Activated naive CD4-positive, alpha-beta T cell treated with Interleukin-2 at 50 U/mL for 16 hours (primary cell): ENCODE results near the gene TMOD2.

ENCODE experiments used
- DNase-seq: peaks from one replicate; pipeline ENCODE4 v3.0.0-alpha.2; 2020

Gene TMOD2

GRCh38 chr15:51750792-51751696 lies at the start of gene TMOD2:
TSS of gene TMOD2 (plus strand) at chr15:51751597. CDS start at chr15:51766442, 14,845 bp downstream.
- DNase-seq = peak; percentile 57

DNA sequence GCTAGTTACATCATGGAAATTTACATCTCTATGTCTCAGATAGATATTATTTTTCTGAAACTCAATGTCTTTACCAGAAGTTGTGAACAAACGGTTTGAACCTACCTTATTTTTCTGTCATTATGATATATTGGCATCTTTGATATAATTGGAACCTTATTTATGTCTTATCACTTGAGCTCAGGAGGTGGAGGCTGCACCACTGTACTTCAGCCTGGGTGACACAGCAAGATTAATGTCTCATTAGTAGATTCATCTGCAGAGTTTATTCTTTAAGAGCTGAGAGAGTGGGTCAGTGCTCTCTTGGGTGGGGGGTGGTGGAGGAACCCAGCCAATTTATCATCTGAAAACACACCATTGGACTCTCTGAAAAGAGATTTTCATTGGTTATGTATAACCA lies 48.7 kb upstream of the TMOD2 start:
- no peak for DNase-seq

GRCh38 chr15:51706291-51706690 lies 45.1 kb upstream of the TMOD2 start:
- DNase-seq = no peak

- no peak for DNase-seq
Measured at GRCh38 chr15:51706926-51707608, 44.3 kb upstream of the TMOD2 start.

DNA sequence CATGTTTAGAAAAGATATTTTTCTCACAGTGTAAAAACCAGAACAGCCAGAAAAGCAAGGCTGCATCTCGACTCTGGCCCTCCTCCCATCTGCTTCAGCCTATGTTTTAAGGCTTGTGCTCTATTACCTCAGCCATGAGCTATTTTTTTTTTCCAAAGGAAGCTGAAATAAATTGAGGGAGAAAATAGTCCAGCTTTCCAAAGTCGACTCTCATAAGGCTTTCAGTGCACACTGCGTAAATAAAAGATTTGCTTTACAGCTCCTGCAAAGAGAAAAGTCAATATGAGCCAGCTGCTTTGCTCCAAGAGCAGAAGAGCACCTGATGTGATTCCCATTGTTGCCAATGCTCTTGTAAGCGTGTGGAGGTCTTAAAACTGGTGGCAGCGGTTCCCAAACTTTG lies 43.4 kb upstream of the TMOD2 start:
- DNase-seq = no peak

- no peak for DNase-seq
Measured at GRCh38 chr15:51709031-51709430, 42.4 kb upstream of the TMOD2 start.

- DNase-seq = no peak
Measured at GRCh38 chr15:51714162-51714561, 37.2 kb upstream of the TMOD2 start.

- no peak for DNase-seq
Measured at GRCh38 chr15:51714911-51715310, 36.5 kb upstream of the TMOD2 start.

DNA sequence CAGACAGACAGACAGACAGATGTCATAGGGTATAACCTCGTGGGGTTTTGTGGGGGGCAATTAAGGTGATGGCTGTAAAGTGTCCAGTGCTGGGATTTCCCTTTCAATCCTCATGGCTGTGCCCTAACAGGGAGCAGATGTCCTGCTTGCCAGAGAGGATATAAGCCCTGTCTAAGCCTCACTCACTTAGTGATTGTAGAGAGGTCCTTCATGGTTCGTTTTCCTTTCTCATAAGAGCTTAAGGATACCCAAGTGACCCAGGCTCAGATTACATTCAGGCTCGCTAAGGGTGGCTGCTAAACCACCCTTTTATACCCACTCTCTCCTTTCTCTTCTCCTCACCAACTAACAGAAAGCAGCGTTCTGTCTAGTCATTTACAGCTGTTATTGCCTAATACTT lies 33.2 kb upstream of the TMOD2 start:
- no peak for DNase-seq

DNA sequence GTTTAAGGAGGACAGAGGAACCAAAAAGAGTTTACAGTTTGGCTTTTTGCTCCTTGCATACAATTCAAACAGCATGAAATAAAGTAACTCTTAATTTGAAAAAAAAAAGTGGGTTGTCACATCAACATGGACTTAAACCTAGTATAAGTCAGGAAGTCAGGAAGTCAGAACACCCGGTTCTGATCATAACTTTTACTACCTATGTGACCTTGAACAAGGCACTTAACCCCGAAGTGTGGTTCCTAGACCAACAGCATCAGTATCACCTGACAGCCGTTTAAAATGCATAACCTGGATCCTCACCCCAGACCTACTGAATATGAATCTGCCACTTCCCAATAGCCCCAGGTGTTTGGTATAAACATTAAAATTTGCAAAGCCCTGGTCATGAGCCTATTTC lies 32.7 kb upstream of the TMOD2 start:
- no peak for DNase-seq

GRCh38 chr15:51720201-51720995 lies 31.0 kb upstream of the TMOD2 start:
- no peak for DNase-seq

DNA sequence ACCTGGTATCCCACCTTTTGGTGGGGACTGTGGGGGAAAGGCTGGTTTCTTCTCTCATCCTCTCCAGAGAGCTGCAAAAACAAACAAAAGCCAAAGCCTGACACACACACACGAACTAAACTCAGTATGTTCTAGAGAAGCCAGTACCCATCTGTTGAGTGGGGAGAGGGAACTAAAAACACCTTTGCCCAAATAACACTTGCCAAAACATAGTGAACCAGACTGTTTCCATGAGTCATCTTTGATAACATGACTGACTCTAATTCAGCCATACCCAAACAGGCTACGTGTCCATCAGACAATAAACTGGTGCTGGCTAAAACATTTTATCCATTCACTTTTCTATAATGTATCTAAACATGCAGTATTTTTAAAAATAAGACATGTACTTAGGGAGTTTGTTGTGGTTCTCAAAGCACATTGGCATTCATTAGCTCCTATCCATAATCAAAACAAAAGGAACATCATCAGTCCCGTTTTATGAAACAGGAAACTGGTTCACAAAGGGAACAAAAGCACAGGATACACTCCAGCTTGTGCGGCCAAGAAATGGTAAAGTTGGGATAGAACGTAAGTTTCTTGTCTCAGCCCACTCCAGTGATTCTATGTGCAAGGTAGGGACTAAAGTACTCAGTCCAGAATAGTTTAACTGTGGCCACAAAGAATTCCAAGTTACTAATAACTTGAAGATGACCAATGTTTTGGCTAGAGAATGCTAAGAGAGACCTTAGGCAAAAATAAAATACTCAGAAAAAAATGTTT lies 30.0 kb upstream of the TMOD2 start:
- DNase-seq = no peak

DNA sequence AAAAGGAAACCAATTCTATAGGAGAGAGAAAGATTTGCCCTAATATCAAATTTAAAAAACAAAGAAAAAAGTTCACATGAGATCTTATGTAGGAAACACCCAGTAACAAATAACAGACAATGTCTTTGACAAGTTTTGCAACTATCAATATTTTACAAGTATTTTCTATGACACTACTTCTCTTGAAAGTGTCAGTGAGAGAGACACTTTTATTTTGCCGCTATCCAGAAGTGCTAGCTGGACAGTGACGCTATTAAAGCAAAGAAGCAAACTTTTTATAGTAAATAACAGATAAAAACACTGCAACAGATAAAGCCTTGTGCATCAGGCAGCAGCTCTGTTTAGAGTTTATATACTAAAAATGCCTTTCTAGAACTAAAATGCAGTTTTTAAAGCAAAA lies 27.2 kb upstream of the TMOD2 start:
- DNase-seq = no peak

- DNase-seq = no peak
Measured at GRCh38 chr15:51724673-51725072, 26.7 kb upstream of the TMOD2 start.

DNA sequence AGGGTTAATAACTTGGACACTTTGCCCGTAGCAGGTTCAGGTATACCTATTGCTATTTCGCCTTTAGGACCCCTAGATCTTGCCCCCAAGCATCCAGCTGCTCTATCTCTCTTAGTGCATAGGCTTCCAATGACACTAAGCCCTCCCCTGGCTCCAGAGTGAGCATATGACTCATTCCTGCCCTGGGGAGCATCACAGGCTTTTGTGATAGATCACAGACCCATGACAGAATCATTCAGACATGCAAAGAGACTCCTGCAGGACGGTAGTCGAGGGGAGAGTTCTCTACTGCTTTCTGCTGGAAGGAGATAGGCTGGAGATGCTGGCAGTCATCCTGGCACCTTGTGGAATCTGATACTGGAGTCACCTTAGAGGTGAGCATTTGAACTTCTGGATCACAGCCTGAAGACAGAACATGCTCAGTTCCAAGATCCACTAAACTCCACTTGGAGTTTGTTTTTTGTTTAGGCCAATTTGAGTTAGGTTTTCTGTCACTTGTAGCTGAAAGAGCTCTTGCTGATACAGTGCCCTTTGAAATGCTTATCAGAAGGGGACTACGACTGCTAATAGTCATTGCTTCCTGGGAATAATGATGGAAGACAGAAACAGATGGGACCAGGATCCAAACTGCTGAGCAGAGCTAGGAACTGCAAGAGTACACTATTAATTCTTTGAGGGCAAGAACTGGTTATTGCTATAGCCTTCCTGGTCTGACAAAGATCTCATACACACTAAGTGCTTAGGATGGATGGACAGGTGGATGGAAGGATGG lies 24.9 kb upstream of the TMOD2 start:
- peak; percentile 45 for DNase-seq

DNA sequence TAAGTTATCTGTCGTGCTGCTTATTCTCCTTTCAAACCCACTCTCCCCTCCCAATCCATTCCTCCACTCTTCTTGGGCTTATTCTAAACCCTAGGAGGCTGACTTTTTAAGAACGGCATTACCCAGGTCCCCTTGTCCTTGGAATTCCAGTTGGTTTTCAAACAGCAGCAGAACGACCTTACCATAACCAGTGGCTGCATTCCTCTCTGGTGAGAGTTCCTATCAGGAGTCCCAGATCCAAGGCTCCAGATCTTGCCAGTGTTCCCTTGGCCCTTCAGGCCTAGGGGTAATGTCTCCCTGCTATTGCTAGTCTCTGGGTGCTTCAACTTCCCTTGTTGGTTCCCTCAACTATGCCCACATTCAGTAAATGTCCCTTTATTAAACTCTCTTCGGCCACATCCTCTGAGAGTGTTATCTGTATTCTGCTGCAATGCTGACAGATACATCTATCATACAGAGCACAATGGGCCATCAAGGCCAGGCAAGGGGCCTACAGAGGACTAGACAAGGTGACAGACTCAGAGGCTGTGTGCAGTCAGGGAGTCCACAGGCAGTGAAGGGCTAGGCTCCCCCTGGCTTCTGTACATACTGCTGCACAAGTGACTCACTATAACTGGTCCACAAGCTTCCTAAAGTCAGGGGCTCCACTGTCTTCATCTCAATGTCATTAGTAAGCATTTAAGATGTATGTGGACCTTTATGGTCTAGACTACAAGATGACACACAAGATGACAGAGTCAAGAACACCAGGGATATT lies 24.1 kb upstream of the TMOD2 start:
- no peak for DNase-seq

DNA sequence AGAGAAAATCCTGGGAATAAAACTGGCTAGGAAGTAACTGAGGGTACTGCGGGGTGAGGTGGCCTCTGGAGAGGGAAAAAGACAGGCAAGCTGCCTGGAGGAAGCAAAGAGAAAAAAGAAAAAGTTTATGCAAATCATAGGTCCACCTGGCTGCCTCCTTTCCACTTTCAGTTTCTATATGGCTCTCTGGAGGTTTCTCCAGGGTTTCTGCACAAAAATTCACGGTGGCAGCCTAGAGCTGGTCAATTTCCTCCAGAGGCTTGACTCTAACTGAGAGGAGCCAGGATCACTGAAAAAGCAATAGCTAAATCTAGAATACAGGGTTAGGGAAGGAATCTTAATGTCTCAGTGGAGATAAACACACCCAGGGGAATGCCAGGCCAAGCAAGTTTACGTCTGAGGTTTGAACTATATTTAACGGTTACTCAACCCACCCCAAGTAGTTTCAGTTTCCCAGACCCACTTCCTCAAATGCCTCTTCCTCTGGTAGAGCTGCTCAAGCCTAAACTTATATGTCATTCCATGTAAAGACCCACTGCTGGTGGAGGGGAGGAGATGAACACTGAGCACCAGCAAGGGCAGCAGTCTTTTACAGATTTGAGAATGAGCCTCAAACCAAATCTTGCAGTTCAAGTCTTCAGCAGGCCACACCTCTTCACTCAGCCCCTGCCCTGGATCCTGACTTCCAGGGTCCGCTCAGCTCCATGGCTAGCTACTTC lies 19.7 kb upstream of the TMOD2 start:
- DNase-seq = peak; percentile 25

DNA sequence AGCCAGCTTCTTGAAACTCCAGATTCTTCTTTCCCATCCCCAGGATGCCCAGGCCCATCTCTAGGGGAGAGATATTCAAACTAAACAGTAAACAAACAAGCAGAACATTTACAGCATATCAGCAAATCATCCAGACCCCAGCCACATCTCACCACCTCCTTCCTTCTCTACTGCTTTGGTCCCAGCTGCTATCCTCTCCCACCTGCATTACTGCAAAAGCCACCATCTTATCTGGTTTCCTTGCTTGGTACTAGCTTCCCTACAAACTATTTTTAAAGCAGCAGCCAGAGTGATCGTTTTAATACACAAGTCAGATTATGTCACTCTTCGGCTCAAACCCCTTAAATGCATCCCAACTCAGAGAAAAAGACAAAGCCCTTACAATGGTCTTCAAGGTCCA lies 18.8 kb upstream of the TMOD2 start:
- no peak for DNase-seq

DNA sequence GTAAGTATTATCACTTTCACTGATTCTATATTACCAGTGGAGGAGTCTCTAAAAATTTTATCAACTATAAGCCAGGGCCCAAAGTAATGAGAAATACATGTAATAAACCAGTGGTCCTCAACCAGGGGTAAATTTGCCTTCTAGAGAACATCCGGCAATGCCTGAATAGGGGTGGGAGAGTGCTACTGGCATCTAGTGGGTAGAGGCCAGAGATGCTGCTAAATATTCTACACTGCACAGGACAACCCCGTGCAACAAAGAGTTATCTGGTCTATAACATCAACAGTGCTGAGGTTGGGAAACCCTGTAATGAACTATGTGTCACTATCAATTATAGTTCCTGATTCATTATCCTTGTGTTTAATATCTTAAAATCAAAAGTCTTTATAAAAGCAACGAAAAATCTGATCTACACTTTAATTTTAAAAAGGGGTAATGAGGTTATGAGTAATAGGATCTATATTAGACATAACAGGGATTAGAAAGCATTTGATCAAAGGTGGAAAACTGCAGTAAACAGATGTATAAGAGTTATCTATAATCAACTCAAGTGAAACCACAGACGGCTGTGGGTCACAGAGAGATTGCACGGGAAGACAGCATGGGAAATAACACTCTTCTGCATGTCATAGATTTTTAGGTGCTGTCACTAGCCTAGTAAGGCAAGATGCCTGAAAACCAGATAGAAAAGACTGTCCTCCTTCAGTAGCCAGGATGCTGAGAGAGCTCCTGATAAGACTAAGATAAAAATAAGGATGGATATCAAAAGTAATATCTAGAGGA lies 16.0 kb upstream of the TMOD2 start:
- DNase-seq = peak; percentile 39

DNA sequence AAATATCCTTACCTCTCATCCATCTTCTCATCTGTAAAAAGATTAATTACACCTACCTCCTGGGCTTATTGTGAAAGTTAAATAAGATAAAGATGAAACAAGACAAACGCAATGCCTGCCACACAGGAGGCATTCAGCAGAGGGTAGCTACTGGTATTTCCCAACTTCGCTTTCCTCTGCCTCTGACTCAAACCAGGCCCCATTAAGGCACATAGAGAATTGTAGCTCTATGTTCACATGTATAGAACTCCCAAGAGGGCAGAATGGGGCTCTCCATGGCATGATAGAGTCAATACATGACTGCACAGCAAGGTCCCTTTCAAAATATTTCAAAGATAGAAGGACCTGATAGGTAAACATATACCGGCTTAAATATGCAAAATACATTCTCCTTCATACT lies 15.3 kb upstream of the TMOD2 start:
- DNase-seq = peak; percentile 32
